Ishikawa (cell line): Measurements from ENCODE around the gene MSL2.

ENCODE experiments used
- EP300 ChIP-seq: IDR thresholded peaks from 2 replicates; pipeline ENCODE4 v1.6.1; 2012; ENCODE audit warnings: borderline replicate concordance
- RAD21 ChIP-seq: IDR thresholded peaks from 2 replicates; pipeline ENCODE4 v1.6.1; 2012; ENCODE audit warnings: low read depth

- TF ChIP-seq RAD21, result no peak
- TF ChIP-seq EP300, result no peak
Measured at GRCh38 chr3:136232413-136232812, 36.3 kb upstream of the MSL2 start.
